GM10266 (cell line): ENCODE measurements around the gene ANKRD33B.
A peak's percentile ranks its signal among the peaks of the same experiment; 100 is the strongest.

Experiments
- DNase-seq: peaks from one replicate; pipeline ENCODE4 v3.0.0; 2012; ENCODE audit errors: extremely low spot score
- TF ChIP-seq, protein P1 (sequence below): IDR thresholded peaks from 2 replicates; pipeline ENCODE4 v1.5.1; 2012; ENCODE audit warnings: mild to moderate bottlenecking, low read depth; ENCODE audit not compliant: control insufficient read depth, insufficient read depth; ENCODE audit errors: missing control alignments

The ANKRD33B gene

DNA sequence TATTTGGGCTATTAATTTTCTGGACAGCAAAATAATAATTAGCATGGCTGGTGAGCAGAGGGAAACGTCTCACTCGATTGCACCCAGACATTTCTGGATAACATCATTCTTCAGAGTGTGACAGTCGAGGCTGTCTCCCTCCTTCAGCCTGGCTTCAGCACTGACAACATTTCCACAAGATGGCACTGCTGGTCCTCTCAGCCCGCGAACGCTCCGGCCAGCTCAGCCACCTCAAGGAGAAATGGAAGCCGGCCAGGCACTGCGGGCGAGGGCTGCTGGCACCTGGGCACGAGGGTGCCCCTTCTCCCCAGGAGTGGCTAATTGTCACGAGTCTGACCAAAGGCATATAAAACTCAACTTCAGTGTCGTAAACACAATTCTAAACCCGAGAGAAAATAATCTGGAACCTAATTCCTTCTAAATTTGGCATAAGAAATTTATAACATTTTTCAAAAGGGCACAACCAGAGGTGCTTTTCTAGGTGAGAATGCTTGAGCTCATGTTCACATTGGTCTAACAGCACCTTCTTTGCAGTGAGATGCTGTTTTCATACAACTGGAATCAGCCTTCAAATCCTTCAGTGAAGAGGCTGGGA, 131.3 kb downstream of the ANKRD33B start:
- peak; percentile 48 for DNase-seq
- TF ChIP-seq, protein P1, sequence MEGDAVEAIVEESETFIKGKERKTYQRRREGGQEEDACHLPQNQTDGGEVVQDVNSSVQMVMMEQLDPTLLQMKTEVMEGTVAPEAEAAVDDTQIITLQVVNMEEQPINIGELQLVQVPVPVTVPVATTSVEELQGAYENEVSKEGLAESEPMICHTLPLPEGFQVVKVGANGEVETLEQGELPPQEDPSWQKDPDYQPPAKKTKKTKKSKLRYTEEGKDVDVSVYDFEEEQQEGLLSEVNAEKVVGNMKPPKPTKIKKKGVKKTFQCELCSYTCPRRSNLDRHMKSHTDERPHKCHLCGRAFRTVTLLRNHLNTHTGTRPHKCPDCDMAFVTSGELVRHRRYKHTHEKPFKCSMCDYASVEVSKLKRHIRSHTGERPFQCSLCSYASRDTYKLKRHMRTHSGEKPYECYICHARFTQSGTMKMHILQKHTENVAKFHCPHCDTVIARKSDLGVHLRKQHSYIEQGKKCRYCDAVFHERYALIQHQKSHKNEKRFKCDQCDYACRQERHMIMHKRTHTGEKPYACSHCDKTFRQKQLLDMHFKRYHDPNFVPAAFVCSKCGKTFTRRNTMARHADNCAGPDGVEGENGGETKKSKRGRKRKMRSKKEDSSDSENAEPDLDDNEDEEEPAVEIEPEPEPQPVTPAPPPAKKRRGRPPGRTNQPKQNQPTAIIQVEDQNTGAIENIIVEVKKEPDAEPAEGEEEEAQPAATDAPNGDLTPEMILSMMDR, result peak; percentile 80

DNA sequence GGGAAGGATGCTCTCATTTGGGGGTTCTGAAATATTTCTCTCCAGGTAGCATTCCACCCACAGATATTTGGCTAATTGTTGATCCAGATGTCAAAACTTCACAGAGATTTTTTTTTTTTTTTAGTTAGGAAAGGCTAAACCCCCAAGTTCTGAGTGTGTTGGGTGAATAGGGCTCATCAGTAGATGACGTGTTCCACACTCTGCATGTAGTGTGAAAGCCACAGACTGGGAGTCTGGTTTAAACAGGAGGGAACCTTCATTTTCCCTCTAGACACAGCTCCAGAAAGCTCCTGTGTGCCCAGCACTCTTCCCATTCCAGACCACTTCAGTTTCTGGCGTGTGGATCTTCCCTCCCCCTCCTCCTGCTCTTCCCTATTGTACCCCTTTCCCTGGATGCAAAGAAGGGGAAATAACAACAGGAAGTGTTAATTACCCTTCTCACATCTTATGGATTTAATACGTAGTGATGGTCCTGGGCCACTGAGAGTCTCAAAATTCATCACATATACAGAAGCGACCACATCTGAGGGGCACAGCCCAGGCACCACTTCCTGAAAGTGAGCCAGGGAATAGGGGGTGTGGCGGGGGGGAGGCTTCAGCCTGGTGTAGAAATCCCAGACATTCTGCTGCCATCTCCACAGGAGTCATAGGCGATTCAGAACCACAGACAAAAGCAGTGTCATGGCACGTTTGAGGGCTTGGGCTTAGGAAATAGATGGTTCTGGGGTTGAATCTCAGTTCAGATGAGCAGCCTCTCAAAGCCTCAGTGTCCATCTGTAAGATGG, 132.1 kb downstream of the ANKRD33B start:
- DNase-seq, result no peak
- TF ChIP-seq, protein P1, result no peak

DNA sequence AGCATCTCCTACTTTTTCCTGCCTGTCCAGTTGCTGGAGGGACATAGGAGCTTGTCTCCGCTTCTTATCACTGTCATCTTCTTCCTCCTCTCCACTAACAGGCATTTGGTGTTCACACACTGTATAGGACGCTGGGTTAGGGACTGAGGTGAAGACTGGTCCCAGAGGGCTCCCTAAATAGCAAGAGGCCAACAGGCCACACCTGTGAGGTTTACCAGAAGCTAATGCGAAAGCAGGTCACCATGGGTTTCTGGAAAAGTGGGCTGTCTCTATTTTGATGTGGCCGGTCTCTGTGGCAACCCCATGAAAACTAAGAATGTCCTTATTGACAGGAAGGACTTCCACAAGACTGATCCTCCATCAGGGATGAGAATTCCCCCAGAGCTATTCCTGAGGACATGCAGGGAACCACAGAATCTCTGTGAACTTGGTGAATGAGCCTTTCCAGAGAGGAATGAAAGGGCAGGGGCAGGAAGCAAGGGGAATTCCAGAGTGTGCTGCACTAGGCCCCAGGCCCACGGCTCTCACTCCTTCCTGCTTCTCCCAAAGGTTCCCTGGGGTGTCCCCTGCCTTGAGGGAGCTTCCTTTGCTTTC, 135.5 kb downstream of the ANKRD33B start:
- no peak for DNase-seq

DNA sequence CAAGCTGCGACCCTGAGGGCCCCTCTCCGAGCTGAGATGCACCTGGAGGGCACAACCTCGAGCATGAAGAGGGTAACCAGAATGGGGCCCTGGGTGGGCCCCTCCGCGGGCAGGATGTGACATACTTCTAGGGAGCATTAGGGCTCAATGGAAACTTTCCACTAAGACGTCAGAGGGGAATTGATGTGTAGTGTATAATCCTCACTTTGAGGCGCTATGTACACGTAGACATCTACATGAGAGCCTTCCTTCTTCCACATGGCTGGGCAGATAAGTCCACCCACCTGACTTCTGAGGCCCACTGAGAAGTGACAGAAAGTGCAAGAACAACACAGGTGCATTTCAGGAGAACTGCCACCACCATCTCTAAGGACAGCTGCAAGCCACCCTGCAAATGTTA, 136.1 kb downstream of the ANKRD33B start:
- TF ChIP-seq, protein P1, result no peak
- DNase-seq, result peak; percentile 55

More for the DNA sequence above, 135.5 kb downstream of the ANKRD33B start:
- TF ChIP-seq, protein P1, result no peak

DNA sequence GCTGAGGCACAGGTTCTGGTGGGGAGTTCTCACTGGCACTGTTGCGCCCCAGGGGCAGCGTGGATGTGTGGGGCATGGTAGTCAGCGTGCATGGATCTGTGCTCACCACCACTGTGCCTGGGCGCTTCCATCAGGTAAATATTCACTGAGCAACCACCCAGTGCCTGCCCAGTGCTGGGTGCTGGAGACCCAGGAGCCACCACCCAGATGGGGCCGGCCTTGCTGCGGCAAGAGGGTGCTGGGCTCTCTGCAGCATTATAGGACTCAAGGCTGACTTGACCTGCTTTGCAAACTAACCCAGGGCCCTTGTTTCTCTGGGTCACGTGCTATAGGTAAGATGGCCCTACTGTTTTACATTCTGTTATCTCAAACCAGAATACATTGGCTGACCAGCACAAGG, 136.6 kb downstream of the ANKRD33B start:
- TF ChIP-seq, protein P1, result no peak
- no peak for DNase-seq

DNA sequence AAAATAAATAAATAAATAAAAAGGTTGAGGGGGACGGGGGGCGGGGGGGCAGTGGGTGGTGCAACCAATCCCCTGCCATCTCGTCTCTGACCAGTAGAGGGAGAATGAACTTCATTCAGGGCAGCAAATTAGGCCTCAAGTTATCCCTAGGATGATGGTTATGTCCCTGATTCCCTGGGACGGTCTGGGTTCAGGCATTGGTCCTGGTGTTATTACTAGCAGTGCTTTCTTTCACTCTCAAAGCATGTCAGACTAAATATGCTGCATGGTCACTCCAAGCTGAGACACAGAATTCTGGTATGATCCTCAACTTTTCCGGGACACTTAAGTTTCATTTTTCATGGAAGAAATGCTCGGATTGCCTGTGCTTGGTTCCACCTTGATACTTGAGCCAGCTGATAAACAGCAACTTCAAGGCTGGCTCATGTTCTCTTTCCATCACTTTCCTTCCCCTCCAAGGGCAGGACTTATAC, 137.7 kb downstream of the ANKRD33B start:
- TF ChIP-seq, protein P1, result peak; percentile 54
- no peak for DNase-seq
